ENCODE measurements around the gene BICD1.
A peak's percentile ranks its signal among the peaks of the same experiment; 100 is the strongest.
"Not testable (repeated sequence)": the region's sequence is repeated elsewhere in the genome, so short reads cannot be mapped to it uniquely, and the experiment has no call there.

BICD1 gene

DNA sequence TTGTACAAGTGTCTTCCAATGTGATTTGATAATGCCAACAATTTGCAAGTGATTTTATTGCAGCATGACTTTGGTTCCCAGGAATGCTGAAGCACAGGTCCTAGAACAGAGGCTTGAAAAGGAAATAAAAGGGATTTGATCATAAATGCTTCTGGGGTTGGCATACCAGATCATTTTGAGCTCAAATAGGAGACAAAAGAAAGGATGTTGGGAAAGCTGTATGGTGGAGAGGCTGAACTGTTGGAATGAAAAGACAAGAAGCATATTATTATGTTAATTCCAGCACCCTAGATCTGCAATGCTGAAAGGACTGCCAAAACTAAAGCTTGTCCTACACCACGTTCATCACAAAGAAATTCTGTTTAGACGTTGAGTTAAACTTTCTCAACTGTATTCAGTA is 143.1 kb downstream of the BICD1 start:
- DNase-seq: no peak

DNA sequence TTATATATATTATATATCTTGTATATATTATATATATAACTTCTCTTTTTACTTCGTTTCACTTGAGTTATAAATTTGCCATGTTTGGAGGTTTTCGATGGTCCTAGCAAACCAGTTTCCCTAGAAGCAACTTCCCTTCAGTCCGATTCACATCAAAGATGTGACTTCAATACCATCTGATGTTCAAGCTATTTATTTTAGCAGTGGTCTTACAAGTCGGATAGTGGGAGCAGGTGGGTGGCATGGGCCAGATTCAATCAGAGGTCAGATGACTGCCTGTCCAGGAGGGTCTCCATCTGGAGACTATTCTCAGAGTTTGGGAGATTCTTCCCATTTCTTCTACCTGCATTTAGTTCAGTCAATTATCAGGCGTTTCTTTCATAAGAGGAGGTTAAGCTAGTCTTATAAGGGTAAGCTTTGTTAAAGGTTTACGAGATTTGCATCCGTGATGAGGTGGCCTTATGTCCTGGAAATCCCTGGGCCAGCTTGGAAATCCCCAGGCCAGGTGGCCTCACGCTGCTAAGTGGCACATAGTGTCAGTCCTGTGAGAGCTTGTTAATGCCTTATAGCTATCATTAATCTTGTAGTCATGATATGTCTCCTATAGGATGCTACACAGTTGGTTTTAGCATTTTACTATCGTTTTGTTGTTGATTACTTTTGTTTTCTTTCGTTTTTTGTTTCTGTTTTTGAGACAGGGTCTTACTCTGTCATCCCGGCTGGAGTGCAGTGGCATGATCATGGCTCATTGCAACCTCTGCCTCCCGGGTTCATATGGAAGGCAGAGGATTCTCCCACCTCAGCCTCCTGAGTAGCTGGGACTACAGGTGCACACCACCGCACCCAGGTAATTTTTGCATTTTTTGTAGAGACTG is 145.8 kb downstream of the BICD1 start:
- DNase-seq: no peak

DNA sequence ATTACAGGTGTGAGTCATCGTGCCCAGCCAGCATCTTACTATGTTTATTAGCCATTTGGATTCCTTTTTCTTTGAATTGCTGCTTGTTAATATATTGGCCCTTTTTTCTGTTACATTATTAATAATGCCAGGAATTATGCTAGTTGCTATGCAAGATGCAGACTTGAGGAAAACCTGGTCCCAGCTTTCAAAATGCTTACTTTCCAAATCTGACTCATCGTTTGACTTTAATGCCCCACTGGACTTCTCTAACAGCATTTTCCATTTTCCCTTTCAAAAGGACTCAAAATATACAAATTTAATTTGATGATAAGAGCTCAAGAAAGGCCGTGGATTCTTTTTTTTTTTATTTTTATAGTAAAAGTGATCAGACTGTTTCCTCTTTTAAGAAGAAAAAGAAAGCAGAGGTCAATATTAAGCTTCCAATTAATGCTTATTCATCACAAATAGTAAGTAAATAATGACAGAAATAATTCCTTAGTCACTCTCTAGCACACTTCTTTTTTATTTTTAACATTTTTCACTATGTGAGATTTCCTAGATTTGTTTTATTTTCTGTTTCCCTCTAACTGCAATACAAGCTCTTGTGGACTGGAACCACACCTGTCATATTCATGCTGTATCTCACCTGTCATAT is 146.6 kb downstream of the BICD1 start:
- DNase-seq: no peak

DNA sequence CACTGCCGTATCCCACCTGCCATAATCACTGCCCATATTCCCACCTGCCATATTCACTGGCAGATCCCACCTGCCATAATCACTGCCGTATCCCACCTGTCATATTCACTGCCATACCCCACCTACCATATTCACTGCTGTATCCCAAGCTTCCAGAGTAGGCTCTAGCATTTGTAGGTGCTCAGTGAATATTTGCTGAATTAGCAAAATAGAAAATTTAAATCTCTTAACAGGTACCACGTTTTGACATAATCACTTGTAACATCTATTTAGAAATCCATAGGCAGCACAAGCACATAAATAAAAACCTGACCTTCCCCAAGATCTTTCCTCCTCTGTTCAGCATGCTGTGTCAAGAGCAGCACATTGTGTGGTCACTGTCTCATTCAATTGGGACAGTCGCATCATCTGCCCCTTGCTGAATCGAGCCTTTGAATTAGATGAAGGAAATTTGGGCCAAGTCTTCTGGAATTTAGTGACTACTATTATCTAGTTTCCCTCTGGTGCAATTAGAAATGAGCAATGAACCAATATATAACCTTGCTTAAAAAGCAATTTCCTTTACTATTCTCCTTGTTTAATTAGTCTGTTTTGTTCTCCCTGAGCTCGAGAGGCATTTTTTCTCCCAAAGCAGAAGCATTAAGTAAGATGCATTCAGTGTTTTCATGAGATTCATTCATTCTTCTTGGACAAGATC is 147.8 kb downstream of the BICD1 start:
- DNase-seq: no peak

DNA sequence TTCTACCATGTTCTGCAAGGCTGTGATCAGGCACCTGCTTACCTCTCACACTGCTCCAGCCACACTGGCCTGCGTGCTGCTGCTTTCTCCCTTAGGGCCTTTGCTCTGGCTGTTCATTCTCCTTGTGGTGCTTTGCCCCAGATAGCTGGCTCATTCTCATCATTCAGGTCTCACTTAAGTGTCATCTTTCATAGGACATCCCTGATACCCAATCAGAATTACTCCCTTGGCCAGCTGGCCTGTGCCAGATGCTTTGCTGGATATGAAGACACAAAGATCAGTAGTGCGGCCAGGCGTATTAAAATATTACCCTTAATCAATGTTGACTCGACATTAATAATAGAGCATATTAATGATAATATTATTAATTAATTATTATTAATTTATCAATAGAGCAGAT is 148.9 kb downstream of the BICD1 start:
- no peak for DNase-seq

DNA sequence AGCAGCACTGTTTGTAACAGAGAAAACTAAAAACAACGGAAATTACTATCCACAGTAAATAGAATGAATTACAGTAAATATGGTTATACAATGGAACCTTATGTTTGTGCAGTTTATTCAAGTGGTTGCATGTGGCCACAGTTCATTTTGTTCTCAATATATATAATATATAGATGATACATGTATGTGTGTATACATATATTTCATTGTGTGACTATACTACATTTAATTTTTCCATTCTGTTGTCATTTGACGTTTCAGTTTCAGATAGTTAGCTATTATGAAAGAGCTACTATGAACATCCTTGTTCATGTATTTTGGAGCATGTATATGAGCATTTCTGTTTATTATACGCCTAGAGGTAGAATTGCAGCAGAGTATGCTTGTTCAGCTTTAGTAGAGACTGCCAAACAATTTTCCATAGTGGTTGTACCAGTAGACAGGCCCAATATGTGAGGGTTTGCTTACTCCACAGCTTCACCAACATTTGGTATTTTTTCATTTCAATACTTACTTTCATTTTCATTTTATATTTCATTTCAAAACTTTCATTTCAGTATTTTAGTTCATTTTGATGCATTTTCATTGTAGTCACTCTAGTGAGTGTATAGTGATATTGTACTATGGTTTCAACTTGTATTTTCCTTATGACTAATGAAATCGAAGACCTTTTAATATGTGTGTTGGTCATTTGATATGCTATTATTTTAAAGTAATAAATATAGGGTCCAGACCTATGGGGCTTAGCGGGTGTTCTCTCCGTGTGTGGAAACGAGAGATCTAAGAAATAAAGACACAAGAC is 151.2 kb downstream of the BICD1 start:
- DNase-seq: no peak

DNA sequence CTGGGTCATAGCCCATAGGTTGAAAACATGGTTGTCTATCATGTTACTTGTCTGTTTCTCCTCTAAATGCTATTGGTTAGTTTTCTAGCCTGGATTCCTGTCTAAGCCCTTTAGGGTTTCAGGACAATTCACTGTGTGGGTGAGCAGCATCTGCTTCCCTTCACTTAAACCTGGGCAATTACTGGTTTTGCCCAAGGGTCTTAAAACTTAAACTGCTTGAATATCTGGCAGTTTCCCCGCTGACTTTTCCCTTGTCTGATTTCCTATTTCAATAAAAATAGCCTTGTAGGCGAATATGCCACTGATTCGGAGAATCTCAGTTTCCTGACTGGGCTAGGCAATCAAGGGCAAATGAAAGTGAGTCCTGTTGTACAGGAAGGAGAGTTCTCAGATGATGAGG is 154.0 kb downstream of the BICD1 start:
- DNase-seq: no peak

DNA sequence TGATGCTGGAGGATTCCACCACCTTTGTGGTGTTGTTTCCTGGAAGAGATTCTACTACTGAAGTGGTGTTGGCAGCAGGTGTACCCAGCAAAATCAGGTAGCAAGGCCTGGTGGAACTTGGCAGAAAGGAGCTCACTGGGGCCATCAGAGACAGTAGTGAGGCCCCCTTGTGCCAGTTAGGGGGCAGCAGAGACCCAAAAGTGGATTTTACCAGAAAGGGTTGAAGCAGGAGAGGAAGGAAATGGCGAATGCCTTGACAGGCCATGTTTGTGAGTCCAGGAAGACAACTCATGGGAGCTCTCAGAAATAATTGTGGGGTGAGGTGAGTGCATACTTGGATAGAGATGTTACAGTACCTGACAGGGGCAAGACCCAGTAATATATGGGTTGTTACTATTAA is 155.0 kb downstream of the BICD1 start:
- DNase-seq: peak; percentile 20

DNA sequence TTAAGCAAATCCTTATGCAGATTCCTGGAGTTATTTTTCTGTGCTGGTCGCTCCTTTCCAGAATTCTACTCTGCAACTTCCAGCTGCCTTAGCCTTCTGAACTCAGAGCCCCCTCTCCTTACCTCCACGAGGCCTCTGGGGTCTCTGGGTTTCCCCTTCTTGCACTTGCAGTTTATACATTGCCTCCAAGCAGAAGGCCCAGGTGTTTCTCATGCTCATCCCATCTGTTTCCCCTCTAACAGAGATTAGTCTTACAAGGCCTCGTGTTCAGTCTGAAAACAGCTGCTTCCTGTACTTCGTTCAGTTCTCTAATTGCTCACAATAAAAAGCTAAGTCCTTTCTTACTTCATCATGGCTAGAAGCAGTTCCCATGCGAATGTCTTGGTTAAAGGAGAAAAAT is 158.3 kb downstream of the BICD1 start:
- DNase-seq: no peak

DNA sequence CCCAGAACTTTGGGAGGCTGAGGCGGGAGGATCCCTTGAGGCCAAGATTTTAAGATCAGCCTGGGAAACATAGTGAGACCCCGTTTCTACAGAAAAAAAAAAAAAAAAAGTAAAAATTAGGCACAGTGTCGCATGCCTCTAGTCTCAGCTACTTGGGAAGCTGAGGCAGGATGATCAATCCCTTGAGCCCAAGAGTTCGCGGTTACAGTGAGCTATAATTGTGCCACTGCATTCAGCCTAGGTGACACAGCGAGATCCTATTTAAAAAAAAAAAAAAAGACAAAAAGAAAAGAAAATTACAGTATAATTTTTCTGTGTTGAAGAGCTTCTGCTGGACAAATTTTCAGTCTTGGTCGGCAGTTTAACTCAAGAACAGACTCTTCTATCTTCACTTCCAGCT is 158.8 kb downstream of the BICD1 start:
- DNase-seq: no peak

DNA sequence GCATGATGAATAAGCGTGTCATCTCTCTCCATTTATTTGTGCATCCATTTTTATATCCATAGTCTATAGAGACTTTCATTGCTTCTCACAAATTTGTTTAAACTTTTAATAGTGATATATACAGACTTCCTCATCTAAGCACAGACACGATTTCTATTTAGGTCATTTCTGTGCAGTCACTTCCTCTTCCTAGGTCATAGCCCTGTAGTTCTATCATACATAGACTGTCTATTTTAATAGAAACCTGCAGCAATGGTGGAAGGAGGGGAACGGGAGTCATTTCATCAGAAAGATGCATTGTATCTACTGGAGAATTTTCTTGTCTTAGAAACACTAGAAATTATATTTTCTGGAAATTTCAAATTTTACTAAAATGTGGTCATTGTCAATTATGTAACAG is 159.3 kb downstream of the BICD1 start:
- DNase-seq: no peak

DNA sequence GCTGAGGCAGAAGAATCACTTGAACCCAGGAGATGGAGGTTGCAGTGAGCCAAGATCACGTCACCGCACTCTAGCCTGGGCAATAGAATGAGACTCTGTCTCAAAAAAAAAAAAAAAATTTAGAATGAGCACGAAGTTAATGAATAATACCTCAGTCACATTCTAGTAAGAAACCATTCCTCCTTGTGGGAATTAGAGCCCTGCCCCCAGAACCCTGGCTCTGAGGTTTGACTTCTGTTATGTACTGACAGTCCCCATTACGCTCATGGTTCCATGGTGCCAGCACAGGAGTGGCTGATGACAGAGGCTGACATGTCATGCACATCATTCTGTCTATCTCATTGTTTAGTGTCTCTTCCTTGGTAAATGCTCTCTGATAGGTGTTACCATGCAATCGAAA is 160.1 kb downstream of the BICD1 start:
- no peak for DNase-seq

DNA sequence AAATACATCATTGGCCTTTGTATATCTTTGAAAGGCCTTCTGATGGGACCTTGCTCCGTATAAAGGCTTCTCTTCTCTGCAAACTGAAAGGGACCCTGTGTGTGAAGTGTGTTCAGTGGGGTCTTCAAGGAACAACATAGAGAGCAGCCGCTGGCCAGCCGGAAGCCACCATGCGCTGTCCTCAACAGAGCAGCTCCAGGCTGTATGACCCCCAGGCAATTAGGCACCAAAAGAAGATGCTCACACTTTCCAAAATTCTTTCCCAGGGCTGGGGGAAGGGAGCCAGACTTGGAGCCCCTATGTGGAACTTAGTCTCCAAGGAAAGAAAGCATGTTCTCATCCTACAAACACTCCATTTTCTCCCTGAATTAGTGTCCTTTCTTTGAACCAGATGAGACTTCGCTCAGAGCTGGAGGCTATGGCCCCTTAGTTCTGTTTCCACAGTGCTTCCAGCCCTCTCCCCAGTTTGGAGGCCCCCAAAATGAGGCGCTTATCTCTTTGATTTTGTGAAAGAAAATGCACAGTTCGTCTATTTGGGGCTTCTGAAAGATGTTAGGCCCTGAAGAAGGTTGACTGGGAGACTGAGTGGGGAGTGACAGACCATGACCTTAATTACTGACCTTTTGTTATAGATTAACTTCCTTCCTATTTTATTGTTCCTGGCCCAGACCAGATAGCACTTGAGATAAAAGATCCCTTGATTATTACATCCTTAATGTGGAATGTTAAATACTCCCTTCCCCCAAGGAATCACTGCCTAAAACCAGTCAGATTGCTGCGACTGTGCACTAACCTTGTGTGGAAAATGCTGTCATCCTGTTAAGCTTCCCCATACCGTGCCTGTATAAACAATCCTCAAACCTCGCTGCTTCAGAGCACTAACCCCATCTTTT is 164.4 kb downstream of the BICD1 start:
- no peak for DNase-seq

DNA sequence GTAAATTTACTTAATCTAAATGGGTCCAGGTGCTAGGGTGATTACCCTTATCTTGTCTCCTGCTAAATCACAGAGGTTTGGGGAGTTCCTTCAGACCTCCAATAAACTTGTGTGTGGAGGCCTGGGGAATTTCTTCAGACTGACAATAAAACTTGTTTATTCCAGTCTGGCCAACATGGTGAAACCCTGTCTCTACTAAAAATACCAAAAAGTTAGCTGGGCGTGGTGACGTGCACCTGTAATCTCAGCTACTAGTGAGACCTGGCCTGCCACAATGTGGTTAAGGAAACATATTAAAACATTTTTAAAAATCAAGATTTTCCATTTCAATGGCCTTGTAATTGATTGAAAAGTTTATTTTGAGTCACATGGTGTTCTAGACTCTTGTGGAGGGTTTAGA is 165.8 kb downstream of the BICD1 start:
- no peak for DNase-seq

DNA sequence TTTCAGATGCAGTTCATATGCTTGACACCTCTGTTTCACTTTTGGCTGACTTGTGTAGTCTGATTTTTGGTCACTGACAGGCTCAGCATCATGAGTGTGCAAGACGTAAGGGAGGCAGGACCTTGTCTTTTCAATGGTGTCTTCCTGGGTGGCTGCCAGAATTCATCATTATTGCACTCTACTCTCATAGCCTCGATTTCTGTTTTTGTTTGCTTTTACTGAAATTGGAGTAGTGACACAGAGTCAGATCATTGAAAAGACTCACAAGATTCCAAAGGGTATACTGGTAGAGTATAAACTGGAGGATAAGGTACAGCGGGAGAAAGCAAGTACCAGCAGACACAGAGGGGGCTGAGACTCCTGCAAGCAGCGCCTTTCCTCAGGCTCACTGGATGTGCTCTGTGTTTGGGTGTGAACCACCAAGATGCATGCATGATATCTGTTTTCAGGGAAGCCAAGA is 166.4 kb downstream of the BICD1 start:
- DNase-seq: peak; percentile 24

DNA sequence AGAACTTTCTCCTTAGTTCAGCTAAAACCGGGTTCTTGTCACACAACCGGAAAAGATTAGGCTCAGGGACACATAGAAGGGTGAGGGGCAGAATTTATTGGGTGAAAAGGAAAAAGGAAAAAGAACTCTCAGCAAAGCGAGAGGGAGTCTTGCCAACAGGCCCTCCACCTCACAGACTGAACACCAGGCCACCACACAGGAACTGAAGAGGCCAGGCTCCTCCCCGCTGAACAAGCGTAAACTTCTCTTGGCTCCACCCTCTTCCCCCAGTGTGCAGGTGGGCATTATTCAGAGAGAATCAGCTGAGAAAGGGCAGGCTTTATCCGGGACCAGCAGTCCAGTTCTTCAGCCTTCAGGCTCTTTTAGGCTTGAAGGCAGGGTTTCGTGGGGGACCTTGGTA is 167.1 kb downstream of the BICD1 start:
- peak; percentile 59 for DNase-seq

DNA sequence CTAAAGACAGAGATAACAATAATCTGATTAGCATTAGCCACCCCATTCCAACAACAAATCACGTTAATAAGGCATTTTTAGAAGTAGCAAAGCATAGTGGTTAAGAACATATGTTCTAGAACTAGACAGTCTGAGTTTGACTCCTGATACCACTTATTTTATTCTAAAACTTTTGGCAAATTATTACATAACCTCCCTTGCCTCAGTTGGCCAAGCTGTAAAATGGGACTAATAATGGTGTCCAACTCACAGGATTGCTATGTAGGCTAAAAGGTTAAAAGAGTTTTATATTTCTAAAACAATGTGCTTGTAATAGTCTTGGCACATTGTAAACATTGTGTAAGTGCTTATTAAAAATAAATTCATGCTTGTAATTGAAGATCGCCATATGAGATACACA is 168.0 kb downstream of the BICD1 start:
- no peak for DNase-seq

DNA sequence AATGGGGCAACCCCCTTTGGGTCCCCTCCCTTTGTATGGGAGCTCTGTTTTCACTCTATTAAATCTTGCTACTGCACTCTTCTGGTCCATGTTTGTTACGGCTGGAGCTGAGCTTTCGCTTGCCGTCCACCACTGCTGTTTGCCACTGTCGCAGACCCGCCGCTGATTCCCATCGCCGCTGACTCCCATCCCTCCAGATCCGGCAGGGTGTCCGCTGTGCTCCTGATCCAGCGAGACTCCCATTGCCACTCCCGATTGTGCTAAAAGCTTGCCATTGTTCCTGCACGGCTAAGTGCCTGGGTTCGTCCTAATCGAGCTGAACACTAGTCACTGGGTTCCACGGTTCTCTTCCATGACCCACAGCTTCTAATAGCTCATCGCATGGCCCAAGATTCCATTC is 168.9 kb downstream of the BICD1 start:
- not testable (repeated sequence) for DNase-seq

DNA sequence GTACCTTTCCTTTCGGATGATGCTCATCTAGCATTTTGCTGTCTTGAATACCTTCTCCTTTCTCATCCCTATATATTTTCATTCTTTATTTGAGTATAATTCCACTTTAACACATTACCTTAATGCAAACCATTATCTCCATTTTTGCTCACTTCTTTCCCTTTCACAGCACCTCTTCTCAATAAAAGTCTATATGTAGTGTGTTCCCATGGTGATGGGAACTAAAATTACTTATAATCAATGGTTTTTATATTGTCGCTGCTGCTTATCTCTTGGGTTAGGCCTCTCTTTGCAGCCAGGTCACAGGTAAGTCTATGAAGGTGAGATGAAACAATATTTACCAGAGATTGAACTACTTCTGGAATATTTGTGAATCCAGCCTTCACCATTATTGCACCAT is 171.1 kb downstream of the BICD1 start:
- DNase-seq: no peak

DNA sequence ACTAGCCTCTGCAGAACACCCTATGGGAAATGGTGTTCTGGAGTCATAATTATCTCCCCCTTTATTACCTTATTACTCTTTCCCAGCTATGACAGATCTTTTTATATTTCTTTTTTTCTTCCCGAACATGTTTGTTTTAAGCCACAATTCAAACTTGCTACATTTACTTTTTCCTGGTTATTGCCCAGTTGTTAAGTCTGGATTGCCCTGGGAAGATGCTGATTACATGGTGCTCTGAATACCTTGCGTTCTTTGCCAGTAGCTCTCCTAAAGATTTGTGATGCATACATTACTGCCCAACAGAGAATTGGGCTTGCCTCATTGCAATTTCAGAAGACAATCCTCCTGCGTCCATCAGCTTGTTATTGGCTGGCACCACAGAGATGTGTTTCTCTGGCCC is 174.5 kb downstream of the BICD1 start:
- no peak for DNase-seq

DNA sequence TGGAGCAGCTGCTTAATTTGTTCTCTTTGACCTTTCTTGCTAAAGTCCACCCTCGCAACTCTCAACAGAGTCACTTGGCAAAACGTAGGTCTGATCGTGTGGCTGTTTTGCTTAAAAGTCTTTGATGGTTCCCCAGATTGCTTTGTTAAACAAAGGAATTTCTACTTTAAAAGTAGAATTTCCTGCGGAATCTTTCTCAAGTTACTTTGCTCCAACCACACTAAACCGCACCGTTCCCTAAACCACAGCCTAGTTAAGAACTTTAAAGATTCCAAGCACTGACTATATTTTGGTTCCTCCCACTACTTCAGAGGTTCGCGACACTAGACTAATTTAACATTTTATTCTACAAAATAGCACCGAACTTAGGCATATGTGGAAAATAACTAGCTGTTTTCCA is 177.9 kb downstream of the BICD1 start:
- DNase-seq: no peak

DNA sequence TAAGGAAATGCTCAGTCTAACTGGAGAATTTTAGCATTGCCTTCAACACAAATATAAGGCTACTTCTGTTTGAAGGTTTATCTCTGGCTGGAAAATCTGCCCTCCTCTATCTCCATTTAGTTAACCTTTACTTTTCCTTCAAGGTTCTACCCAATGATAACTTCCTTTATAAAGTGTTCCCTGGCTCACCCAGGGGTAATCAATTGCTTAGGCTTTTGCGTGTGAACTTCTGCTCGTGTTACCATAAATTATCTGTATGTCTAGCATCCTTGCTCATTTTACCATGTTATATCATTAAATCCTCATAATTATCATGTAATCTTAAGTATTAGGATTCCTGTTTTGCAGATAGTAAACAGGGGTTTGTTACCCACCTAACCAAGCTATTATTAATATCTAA is 178.4 kb downstream of the BICD1 start:
- no peak for DNase-seq

All from activated CD4-positive, alpha-beta T cell treated with anti-CD3 and anti-CD28 coated beads for 48 hours (primary cell).